ENCODE measurements around the gene CEL.

- TF ChIP-seq MAX (IDR thresholded peaks at IDR 0.05) (no peak), RAD21 (IDR thresholded peaks at IDR 0.05; ENCODE audit: low read depth) (no peak), CEBPB (IDR thresholded peaks at IDR 0.05) (no peak), YY1 (IDR thresholded peaks at IDR 0.05; ENCODE audit: low read depth) (no peak), TAF1 (IDR thresholded peaks at IDR 0.05; ENCODE audit: low read depth) (no peak), EP300 (IDR thresholded peaks at IDR 0.05; ENCODE audit: borderline replicate concordance) (no peak), EGR1 (IDR thresholded peaks at IDR 0.05) (no peak), TEAD4 (IDR thresholded peaks at IDR 0.05) (no peak), REST (IDR thresholded peaks at IDR 0.05; ENCODE audit: low read depth) (no peak)
Observed at GRCh38 chr9:133027134-133027533, 34.6 kb upstream of the CEL start.
